ENCODE measurements around the gene CACNA2D3. TPM values are rescaled to one million over a fixed set of nuclear protein-coding genes. Genes with fewer than 3 reads are reported as not detected.

The CACNA2D3 gene
- total RNA-seq, 1 donor from 2014 or later: 2.5 TPM

DNA sequence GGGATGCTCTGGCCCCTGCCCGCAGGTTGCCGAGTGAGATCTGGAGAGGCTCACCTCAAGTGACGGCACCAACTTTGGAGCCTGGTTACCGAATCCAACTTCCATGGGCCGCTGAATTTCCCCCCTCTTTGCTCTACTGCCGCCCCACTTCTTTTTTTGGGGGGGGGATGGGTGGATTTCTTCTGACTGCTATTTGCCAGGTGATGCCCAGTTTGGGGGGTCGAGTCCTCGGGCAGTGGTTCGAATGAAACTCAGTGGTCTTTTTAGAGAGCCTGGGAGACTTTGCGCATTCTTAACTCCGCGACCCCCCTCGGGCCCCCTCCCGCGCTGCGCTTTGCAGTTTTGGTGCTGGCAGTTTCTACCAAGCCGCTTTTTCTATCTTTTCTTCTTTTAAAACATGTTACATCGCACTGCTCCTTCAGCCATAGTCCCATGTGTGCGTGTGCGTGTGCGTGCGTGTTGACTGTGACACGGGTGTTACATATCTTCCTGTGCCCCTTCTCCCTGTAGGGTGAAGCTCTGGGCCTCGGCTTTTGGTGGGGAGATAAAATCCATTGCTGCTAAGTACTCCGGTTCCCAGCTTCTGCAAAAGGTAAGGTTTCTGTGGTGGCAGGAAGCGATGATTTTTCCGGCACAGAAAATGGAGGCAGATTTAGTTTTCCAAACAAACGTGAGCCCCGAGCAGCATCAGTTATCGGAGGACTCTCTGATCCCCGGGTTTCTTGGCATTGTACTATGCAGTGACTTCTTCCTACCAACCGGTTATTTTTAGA, 837 bp downstream of the CACNA2D3 start:
- H3K27me3 Mint-ChIP-seq: peaks cover 79% of the 10 kb centered on the region
- peak overlapping the region; percentile 23 for H3K27ac Mint-ChIP-seq
- peaks cover 10% of the 10 kb centered on the region for H3K4me1 Mint-ChIP-seq (ENCODE audit: unreplicated experiment)
- no peaks in the 10 kb centered on the region for H3K36me3 Mint-ChIP-seq
- H3K9me3 Mint-ChIP-seq: no peaks in the 10 kb centered on the region
- TF ChIP-seq CTCF (conservative IDR thresholded peaks at IDR 0.05): no peak
- peak overlapping the region; percentile 89 for H3K4me3 Mint-ChIP-seq
- peak; percentile 42 for DNase-seq (ENCODE audit: extremely low spot score, unreplicated experiment)

- Mint-ChIP-seq H3K27ac (no peak overlapping the region), H3K4me3 (peak overlapping the region; percentile 89), H3K9me3 (no peaks in the 10 kb centered on the region), H3K36me3 (no peaks in the 10 kb centered on the region), H3K27me3 (peaks cover 73% of the 10 kb centered on the region), H3K4me1 (ENCODE audit: unreplicated experiment) (peaks cover 10% of the 10 kb centered on the region)
- DNase-seq (ENCODE audit: extremely low spot score, unreplicated experiment): peak; percentile 48
- no peak for TF ChIP-seq CTCF (conservative IDR thresholded peaks at IDR 0.05)
Observed at GRCh38 chr3:54123776-54124196, 1.4 kb downstream of the CACNA2D3 start.

- H3K4me1 Mint-ChIP-seq (ENCODE audit: unreplicated experiment): peaks cover 10% of the 10 kb centered on the region
- no peaks in the 10 kb centered on the region for H3K36me3 Mint-ChIP-seq
- TF ChIP-seq CTCF (conservative IDR thresholded peaks at IDR 0.05): no peak
- no peak overlapping the region for H3K4me3 Mint-ChIP-seq
- no peak overlapping the region for H3K27ac Mint-ChIP-seq
- no peaks in the 10 kb centered on the region for H3K9me3 Mint-ChIP-seq
- DNase-seq (ENCODE audit: extremely low spot score, unreplicated experiment): peak; percentile 16
- H3K27me3 Mint-ChIP-seq: peaks cover 63% of the 10 kb centered on the region
Observed at GRCh38 chr3:54125300-54125699, 2.9 kb downstream of the CACNA2D3 start.

- peak; percentile 2 for DNase-seq (ENCODE audit: extremely low spot score, unreplicated experiment)
- no peak for TF ChIP-seq CTCF (conservative IDR thresholded peaks at IDR 0.05)
- H3K27me3 Mint-ChIP-seq: peaks cover 64% of the 10 kb centered on the region
- peaks cover 10% of the 10 kb centered on the region for H3K4me1 Mint-ChIP-seq (ENCODE audit: unreplicated experiment)
- H3K36me3 Mint-ChIP-seq: no peaks in the 10 kb centered on the region
- H3K4me3 Mint-ChIP-seq: no peak overlapping the region
- no peaks in the 10 kb centered on the region for H3K9me3 Mint-ChIP-seq
- H3K27ac Mint-ChIP-seq: no peak overlapping the region
Observed at GRCh38 chr3:54126551-54126950, 4.2 kb downstream of the CACNA2D3 start.

DNA sequence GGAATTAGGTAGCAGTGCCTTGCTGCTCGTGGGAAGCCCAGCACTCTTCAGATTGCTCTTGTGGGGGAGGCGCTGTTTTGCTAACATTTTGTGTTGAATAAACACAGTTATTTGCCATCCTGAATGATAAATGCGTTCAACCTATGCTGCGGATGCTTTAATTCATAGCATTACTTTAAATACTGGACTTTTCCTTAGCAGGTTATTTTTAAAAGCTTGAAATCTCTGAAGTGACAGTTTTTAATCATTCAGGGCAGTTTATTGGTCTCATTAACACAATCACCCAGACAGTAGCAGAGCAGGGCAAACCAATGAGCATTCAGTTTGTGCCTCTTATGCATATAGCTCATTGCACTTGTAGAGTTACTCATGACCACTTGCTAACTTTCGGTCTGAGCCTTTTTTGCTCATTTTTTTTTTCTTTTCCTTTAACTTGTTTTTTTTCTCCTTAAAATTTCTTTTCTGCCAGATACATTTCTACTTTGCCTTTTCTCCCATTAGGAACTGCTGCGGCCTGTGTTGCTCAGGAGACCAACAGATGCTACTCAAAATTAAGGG, 5.2 kb downstream of the CACNA2D3 start:
- Mint-ChIP-seq H3K4me3 (no peak overlapping the region), H3K4me1 (ENCODE audit: unreplicated experiment) (peaks cover 10% of the 10 kb centered on the region), H3K9me3 (no peaks in the 10 kb centered on the region), H3K27ac (no peak overlapping the region), H3K27me3 (peaks cover 73% of the 10 kb centered on the region), H3K36me3 (no peaks in the 10 kb centered on the region)
- TF ChIP-seq CTCF (conservative IDR thresholded peaks at IDR 0.05): no peak
- peak; percentile 4 for DNase-seq (ENCODE audit: extremely low spot score, unreplicated experiment)
